Measurements from ENCODE around the gene WDCP.
"Not testable (repeated sequence)": the region's sequence is repeated elsewhere in the genome, so short reads cannot be mapped to it uniquely, and the experiment has no call there.

The WDCP gene

DNA sequence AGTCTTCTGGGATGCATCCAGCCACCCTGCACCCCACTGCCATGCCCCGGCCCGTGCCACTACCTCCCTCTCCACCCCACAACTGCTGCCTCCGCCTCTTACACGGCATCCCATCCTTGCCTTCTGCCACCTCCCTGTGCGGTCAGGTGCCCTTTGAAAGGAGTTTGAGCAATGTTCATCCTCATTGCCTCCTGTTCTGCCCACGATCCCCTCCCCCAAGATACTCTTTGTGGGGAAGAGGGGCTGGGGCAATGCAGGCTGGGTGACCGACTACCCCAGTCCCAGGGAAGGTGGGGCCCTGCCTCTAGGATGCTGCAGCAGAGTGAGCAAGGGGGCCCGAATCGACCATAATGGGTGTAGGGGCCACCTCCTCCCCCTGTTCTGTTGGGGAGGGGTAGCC lies 28.9 kb downstream of the WDCP start:
- Histone ChIP-seq H3K9me3 (ENCODE audit: control extremely low read depth in 1 of 5, control insufficient read depth in 4 of 5, insufficient read depth in 2 of 5, low read depth in 1 of 5, low read length in 4 of 5) (no peaks in the 10 kb centered on the region), H3K36me3 (ENCODE audit: control insufficient read depth in 4 of 4, insufficient read depth in 4 of 4, low read length in 3 of 4) (peaks cover 0 to 11% (median 8%) of the 10 kb centered on the region in 4 experiments), H3K4me1 (ENCODE audit: control extremely low read depth in 1 of 4, control insufficient read depth in 4 of 4, insufficient read depth in 4 of 4, low read length in 3 of 4) (peaks cover 0 to 4% (median 2%) of the 10 kb centered on the region in 4 experiments), H3K4me3 (ENCODE audit: control insufficient read depth in 1 of 7, extremely low read depth in 1 of 7, insufficient read depth in 4 of 7, low read depth in 2 of 7, low read length in 6 of 7) (no peak overlapping the region), H3K27ac (ENCODE audit: insufficient read depth in 1 of 2, low read depth in 1 of 2, low read length in 2 of 2, poor library complexity in 1 of 2, severe bottlenecking in 2 of 2) (no peak overlapping the region), H3K27me3 (replicated peaks in 2 of 5; ENCODE audit: control insufficient read depth in 4 of 5, insufficient read depth in 5 of 5, low read length in 4 of 5) (no peaks in the 10 kb centered on the region)
- CTCF ChIA-PET: no interaction called here
- WGBS (ENCODE audit: insufficient coverage): 95% methylated on average over 4 of the region's 9 CpGs
- POLR2A ChIA-PET: no interaction called here
- no peak for DNase-seq

DNA sequence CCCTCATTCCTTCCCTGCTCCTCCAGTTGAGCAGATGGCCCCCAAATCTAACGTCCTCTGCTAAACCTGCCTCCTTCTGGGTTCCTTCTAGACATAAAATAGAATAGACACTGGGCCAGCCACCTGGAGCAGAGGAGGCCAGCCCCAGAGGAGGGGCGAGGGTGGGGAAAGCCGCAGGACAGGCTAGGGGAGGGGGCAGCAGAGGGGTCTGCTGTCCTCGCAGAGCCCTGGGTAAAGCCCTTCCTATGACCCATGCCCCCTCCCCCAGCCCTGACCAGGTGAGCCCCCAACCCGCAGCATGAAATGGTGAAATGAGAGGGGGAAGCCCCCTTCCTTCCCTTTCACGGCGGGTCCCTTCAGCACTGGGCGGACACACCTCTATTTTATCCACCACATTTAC lies 29.5 kb downstream of the WDCP start:
- H3K36me3 ChIP-seq (ENCODE audit: control insufficient read depth in 4 of 4, insufficient read depth in 4 of 4, low read length in 3 of 4): peaks cover 0 to 7% (median 5%) of the 10 kb centered on the region in 4 experiments
- ChIA-PET POLR2A (no interaction called here), CTCF (no interaction called here)
- peaks cover 0 to 9% (median 3%) of the 10 kb centered on the region in 4 experiments for H3K4me1 ChIP-seq (ENCODE audit: control extremely low read depth in 1 of 4, control insufficient read depth in 4 of 4, insufficient read depth in 4 of 4, low read length in 3 of 4)
- no peak overlapping the region for H3K27ac ChIP-seq (ENCODE audit: insufficient read depth in 1 of 2, low read depth in 1 of 2, low read length in 2 of 2, poor library complexity in 1 of 2, severe bottlenecking in 2 of 2)
- no peaks in the 10 kb centered on the region for H3K9me3 ChIP-seq (ENCODE audit: control extremely low read depth in 1 of 5, control insufficient read depth in 4 of 5, insufficient read depth in 2 of 5, low read depth in 1 of 5, low read length in 4 of 5)
- H3K27me3 ChIP-seq (replicated peaks in 2 of 5; ENCODE audit: control insufficient read depth in 4 of 5, insufficient read depth in 5 of 5, low read length in 4 of 5): no peaks in the 10 kb centered on the region
- H3K4me3 ChIP-seq (ENCODE audit: control insufficient read depth in 1 of 7, extremely low read depth in 1 of 7, insufficient read depth in 4 of 7, low read depth in 2 of 7, low read length in 6 of 7): no peak overlapping the region
- WGBS (ENCODE audit: insufficient coverage): 92% methylated on average over 2 of the region's 8 CpGs
- DNase-seq: no peak

DNA sequence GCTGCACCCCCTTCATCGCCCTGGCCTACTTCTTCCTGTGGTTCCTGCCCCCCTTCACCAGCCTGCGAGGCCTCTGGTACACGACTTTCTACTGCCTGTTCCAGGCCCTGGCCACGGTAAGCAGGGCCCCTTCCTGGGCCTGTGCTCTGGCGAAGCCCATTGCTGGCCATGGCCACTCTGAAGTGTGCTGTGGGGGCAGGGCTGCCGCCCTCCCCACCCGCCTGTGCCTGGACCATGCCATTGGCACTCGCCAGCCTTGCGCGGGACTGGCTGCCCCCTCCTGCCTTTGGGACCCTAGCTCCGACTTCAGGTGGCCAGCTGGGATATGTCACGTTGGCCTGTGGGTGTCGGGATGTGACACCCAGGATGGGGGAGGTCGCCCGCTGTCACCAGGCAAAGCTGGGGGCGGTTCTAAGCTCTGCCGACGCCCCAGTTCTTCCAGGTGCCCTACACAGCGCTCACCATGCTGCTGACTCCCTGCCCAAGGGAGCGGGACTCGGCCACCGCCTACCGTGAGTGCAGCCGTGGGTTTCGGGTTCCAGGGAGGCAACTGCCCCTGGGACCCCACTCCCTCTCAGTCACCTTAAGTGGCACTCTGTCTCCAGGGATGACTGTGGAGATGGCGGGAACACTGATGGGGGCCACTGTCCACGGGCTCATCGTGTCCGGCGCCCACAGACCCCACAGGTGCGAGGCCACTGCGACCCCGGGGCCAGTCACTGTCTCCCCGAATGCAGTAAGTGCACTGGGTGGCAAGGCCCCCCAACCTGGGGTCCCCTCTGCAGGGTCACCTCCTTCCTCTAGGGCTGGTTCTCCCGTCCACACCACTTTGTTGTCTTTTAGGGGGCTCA lies 30.1 kb downstream of the WDCP start:
- H3K27me3 ChIP-seq (replicated peaks in 2 of 5; ENCODE audit: control insufficient read depth in 4 of 5, insufficient read depth in 5 of 5, low read length in 4 of 5): no peaks in the 10 kb centered on the region
- peaks cover 0 to 2% (median under 1%) of the 10 kb centered on the region in 4 experiments for H3K36me3 ChIP-seq (ENCODE audit: control insufficient read depth in 4 of 4, insufficient read depth in 4 of 4, low read length in 3 of 4)
- peaks cover 0 to 14% (median 3%) of the 10 kb centered on the region in 4 experiments for H3K4me1 ChIP-seq (ENCODE audit: control extremely low read depth in 1 of 4, control insufficient read depth in 4 of 4, insufficient read depth in 4 of 4, low read length in 3 of 4)
- 92% methylated on average over 34 of the region's 35 CpGs for WGBS (ENCODE audit: insufficient coverage)
- POLR2A ChIA-PET: no interaction called here
- peak in 1 of 3 donors; percentile 17 for DNase-seq
- H3K4me3 ChIP-seq (ENCODE audit: control insufficient read depth in 1 of 7, extremely low read depth in 1 of 7, insufficient read depth in 4 of 7, low read depth in 2 of 7, low read length in 6 of 7): no peak overlapping the region
- no peak overlapping the region for H3K27ac ChIP-seq (ENCODE audit: insufficient read depth in 1 of 2, low read depth in 1 of 2, low read length in 2 of 2, poor library complexity in 1 of 2, severe bottlenecking in 2 of 2)
- CTCF ChIA-PET: no interaction called here
- H3K9me3 ChIP-seq (ENCODE audit: control extremely low read depth in 1 of 5, control insufficient read depth in 4 of 5, insufficient read depth in 2 of 5, low read depth in 1 of 5, low read length in 4 of 5): no peaks in the 10 kb centered on the region

DNA sequence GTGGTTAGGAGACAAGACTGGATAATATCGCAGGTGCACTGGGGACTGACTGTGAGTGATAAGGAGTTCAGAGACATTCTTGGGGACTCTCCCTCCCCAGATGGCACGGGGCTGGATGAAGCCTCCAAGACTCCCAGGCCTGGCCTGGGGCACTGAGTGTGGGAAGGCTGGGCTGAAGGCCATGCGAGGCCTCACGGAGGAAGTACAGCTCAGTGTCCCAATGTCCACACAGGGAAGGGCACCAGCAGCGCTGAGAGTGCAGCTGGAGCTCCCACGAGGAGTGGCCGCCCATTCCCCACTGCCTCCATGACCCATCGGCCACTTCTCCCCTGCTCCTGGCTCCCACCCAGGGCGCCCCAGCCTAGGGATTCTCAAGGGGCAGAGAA lies 30.8 kb downstream of the WDCP start:
- peaks cover 2 to 21% (median 8%) of the 10 kb centered on the region in 4 experiments for H3K4me1 ChIP-seq (ENCODE audit: control extremely low read depth in 1 of 4, control insufficient read depth in 4 of 4, insufficient read depth in 4 of 4, low read length in 3 of 4)

DNA sequence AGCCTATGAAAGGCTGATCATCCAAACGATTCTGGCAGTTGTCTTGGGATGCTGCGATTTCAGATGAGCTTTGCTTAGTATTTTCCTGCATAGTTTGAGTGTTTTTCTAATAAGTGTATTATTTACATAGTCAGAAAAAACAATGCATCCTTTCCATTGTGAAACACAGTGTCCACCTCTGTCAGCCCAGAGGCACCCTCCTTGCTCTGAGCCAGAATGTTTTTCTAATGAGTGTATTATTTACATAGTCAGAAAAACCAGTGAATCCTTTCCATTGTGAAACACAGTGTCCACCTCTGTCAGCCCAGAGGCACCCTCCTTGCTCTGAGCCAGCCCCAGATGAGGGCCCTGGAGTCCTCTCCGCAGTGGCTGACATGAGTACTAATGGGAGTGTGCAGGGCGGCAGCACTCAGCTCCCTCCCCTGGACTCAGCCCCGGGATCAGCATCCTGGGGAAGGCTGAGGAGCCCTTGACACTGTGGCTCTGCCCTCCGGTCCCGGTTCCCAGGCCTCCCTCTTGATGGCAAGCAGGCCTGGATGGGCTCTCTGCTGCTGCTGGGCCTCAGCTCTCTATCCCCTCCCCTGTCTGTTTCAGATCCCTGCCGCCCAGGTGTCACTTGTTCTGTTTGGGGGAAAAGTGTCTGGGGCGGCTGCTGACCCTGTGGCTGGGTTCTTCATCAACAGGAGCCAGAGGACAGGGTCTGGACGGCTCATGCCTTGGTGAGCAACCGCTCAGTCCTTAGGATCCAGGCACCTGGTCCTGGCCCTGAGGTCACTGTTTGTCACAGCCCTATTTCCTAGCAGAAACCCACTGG lies 31.4 kb downstream of the WDCP start:
- no peaks in the 10 kb centered on the region for H3K9me3 ChIP-seq (ENCODE audit: control extremely low read depth in 1 of 5, control insufficient read depth in 4 of 5, insufficient read depth in 2 of 5, low read depth in 1 of 5, low read length in 4 of 5)
- no peak for DNase-seq
- WGBS (ENCODE audit: insufficient coverage): 100% methylated on average over 6 of the region's 11 CpGs
- POLR2A ChIA-PET: no interaction called here
- H3K36me3 ChIP-seq (ENCODE audit: control insufficient read depth in 4 of 4, insufficient read depth in 4 of 4, low read length in 3 of 4): no peaks in the 10 kb centered on the region
- no peaks in the 10 kb centered on the region for H3K27me3 ChIP-seq (replicated peaks in 2 of 5; ENCODE audit: control insufficient read depth in 4 of 5, insufficient read depth in 5 of 5, low read length in 4 of 5)
- peaks cover 8 to 27% (median 13%) of the 10 kb centered on the region in 4 experiments for H3K4me1 ChIP-seq (ENCODE audit: control extremely low read depth in 1 of 4, control insufficient read depth in 4 of 4, insufficient read depth in 4 of 4, low read length in 3 of 4)
- CTCF ChIA-PET: interaction anchor here (1.9 kb wide), 1 partner anchor 68 kb away, joined by 5 read pairs; the partner anchor contains the start of gene TP53I3
- H3K27ac ChIP-seq (ENCODE audit: insufficient read depth in 1 of 2, low read depth in 1 of 2, low read length in 2 of 2, poor library complexity in 1 of 2, severe bottlenecking in 2 of 2): no peak overlapping the region
- no peak overlapping the region for H3K4me3 ChIP-seq (ENCODE audit: control insufficient read depth in 1 of 7, extremely low read depth in 1 of 7, insufficient read depth in 4 of 7, low read depth in 2 of 7, low read length in 6 of 7)

More for the DNA sequence above, 30.8 kb downstream of the WDCP start:
- POLR2A ChIA-PET: no interaction called here
- Histone ChIP-seq H3K27ac (ENCODE audit: insufficient read depth in 1 of 2, low read depth in 1 of 2, low read length in 2 of 2, poor library complexity in 1 of 2, severe bottlenecking in 2 of 2) (no peak overlapping the region), H3K9me3 (ENCODE audit: control extremely low read depth in 1 of 5, control insufficient read depth in 4 of 5, insufficient read depth in 2 of 5, low read depth in 1 of 5, low read length in 4 of 5) (no peaks in the 10 kb centered on the region), H3K4me3 (ENCODE audit: control insufficient read depth in 1 of 7, extremely low read depth in 1 of 7, insufficient read depth in 4 of 7, low read depth in 2 of 7, low read length in 6 of 7) (no peak overlapping the region), H3K36me3 (ENCODE audit: control insufficient read depth in 4 of 4, insufficient read depth in 4 of 4, low read length in 3 of 4) (no peaks in the 10 kb centered on the region), H3K27me3 (replicated peaks in 2 of 5; ENCODE audit: control insufficient read depth in 4 of 5, insufficient read depth in 5 of 5, low read length in 4 of 5) (no peaks in the 10 kb centered on the region)
- CTCF ChIA-PET: interaction anchor here (1.9 kb wide), 1 partner anchor 68 kb away, joined by 5 read pairs; the partner anchor contains the start of gene TP53I3
- no peak for DNase-seq
- 92% methylated on average over 8 of the region's 9 CpGs for WGBS (ENCODE audit: insufficient coverage)

DNA sequence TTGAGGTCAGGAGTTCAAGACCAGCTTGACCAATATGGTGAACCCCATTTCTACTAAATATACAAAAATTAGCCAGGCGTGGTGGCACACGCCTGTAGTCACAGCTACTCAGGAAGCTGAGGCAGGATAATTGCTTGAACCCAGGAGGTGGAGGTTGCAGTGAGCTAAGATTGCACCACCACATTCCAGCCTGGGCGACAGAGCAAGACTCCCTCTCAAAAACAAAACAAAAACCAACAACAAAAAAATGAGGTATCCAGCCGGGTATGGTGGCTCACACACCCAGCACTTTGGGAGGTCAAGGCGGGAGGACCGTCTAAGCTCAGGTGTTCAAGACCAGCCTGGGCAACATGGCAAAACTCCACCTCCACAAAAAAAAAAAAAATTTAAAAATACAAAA lies 32.3 kb downstream of the WDCP start:
- 94% methylated on average over 3 of the region's 6 CpGs for WGBS (ENCODE audit: insufficient coverage)
- H3K27ac ChIP-seq (ENCODE audit: insufficient read depth in 1 of 2, low read depth in 1 of 2, low read length in 2 of 2, poor library complexity in 1 of 2, severe bottlenecking in 2 of 2); H3K27me3 ChIP-seq (replicated peaks in 2 of 5; ENCODE audit: control insufficient read depth in 4 of 5, insufficient read depth in 5 of 5, low read length in 4 of 5); DNase-seq; H3K36me3 ChIP-seq (ENCODE audit: control insufficient read depth in 4 of 4, insufficient read depth in 4 of 4, low read length in 3 of 4); H3K9me3 ChIP-seq (ENCODE audit: control extremely low read depth in 1 of 5, control insufficient read depth in 4 of 5, insufficient read depth in 2 of 5, low read depth in 1 of 5, low read length in 4 of 5); POLR2A ChIA-PET; H3K4me3 ChIP-seq (ENCODE audit: control insufficient read depth in 1 of 7, extremely low read depth in 1 of 7, insufficient read depth in 4 of 7, low read depth in 2 of 7, low read length in 6 of 7): not testable (repeated sequence)
- H3K4me1 ChIP-seq (ENCODE audit: control extremely low read depth in 1 of 4, control insufficient read depth in 4 of 4, insufficient read depth in 4 of 4, low read length in 3 of 4): peaks cover 12 to 35% (median 21%) of the 10 kb centered on the region in 4 experiments
- CTCF ChIA-PET: interaction anchor here (1.2 to 1.9 kb wide), 2 partner anchors 8 to 69 kb away, joined by 3 to 5 read pairs; partner anchors contain the start of gene TP53I3

All from common myeloid progenitor, CD34-positive (primary cell).